Activated CD8-positive, alpha-beta T cell treated with anti-CD3 and anti-CD28 coated beads for 36 hours (primary cell): Measurements from ENCODE around the gene TLN1. TPM values are rescaled to one million over a fixed set of nuclear protein-coding genes. Genes with fewer than 3 reads are reported as not detected.

Experiments used
- ATAC-seq: fragments of 200-7000 bp; cut with Tn5 transposase; one replicate; pipeline ENCODE4 v1.10.0; 2021; ENCODE audit warnings: mild to moderate bottlenecking, moderate library complexity
- CTCF ChIA-PET: fragments of 350-600 bp; sonication (Branson Sonifier 250); formaldehyde crosslinking; loops from one replicate; lab custom pipeline; 2021; ENCODE audit warnings: antibody characterized with exemption; lab: Charles Lee
- POLR2A ChIA-PET: fragments of 350-600 bp; sonication (Branson Sonifier 250); formaldehyde crosslinking; loops from one replicate; lab custom pipeline; 2021; ENCODE audit warnings: antibody characterized with exemption; lab: Charles Lee
- DNase-seq: peaks from one replicate; pipeline ENCODE4 v3.0.0-alpha.2; 2020
- H3K27ac Mint-ChIP-seq: one replicate; pipeline ENCODE4 v1.8.0; 2021; ENCODE audit warnings: mild to moderate bottlenecking, mixed read lengths
- H3K27me3 Mint-ChIP-seq: one replicate; pipeline ENCODE4 v1.8.0; 2021; ENCODE audit warnings: mixed read lengths
- H3K36me3 Mint-ChIP-seq: one replicate; pipeline ENCODE4 v1.8.0; 2021; ENCODE audit warnings: low read depth, mixed read lengths
- H3K4me1 Mint-ChIP-seq: one replicate; pipeline ENCODE4 v1.8.0; 2021; ENCODE audit warnings: low read depth, mixed read lengths
- H3K4me3 Mint-ChIP-seq: one replicate; pipeline ENCODE4 v1.8.0; 2021; ENCODE audit warnings: mild to moderate bottlenecking, moderate library complexity, mixed read lengths
- H3K9me3 Mint-ChIP-seq: one replicate; pipeline ENCODE4 v1.8.0; 2021; ENCODE audit warnings: mixed read lengths
- CTCF ChIP-seq: fragments of 200-600 bp; IDR thresholded peaks from one replicate; pipeline ENCODE4 v1.8.0; 2022; ENCODE audit warnings: antibody characterized with exemption, mild to moderate bottlenecking
- intact Hi-C: fragments of 100-400 bp; cut with micrococcal nuclease; formaldehyde crosslinking; loops from one replicate; pipeline ENCODE4 v1.10.0; 2022
- total RNA-seq, 2 experiments: library from RNA; stranded (reverse); gene quantifications; one replicate each; pipeline ENCODE4 v1.2.3, GENCODE V29; 2021

The TLN1 gene
- total RNA-seq, 2 experiments from 2014 or later = 212 to 219 TPM

- intact Hi-C loops = no loop called here
- Mint-ChIP-seq H3K9me3 (no peaks in the 10 kb centered on the region), H3K4me1 (peaks cover 6% of the 10 kb centered on the region), H3K4me3 (no peak overlapping the region), H3K27me3 (no peaks in the 10 kb centered on the region), H3K36me3 (peaks cover 3% of the 10 kb centered on the region), H3K27ac (no peak overlapping the region)
- no peak for ATAC-seq
- no peak for TF ChIP-seq CTCF
- ChIA-PET CTCF (interaction anchor here (0.9 to 4.1 kb wide), 5 partner anchors 13 to 107 kb away, joined by 3 to 17 read pairs (median 4); no protein-coding TSS in a partner anchor), POLR2A (no interaction called here)
- no peak for DNase-seq
Measured at GRCh38 chr9:35774907-35775635, 43.1 kb upstream of the TLN1 start.

DNA sequence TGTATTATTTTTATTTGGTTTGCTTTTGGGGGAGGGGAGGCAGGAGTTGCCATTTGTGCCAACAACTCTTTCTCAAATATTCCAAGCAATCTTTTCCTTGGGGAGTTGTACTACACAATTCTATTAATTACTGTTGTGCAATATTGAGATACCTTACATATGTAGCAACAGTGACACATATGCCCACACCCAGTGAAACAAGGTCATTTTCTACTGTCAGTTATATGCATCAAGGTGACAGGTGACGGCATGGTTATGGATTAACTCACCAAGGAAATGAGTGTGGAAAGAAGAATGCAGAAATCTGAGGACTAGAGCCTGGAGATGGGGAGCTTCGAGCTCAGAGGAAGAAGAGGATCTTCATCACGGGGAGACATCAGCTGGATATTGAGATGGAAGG, 39.9 kb upstream of the TLN1 start:
- ChIA-PET CTCF (interaction anchor here (1.5 to 4.5 kb wide), 5 partner anchors 9 to 110 kb away, joined by 4 to 30 read pairs (median 5); no protein-coding TSS in a partner anchor), POLR2A (no interaction called here)
- intact Hi-C loops = no loop called here
- no peak for TF ChIP-seq CTCF
- DNase-seq = no peak
- Mint-ChIP-seq H3K36me3 (no peaks in the 10 kb centered on the region), H3K9me3 (no peaks in the 10 kb centered on the region), H3K4me1 (peaks cover 6% of the 10 kb centered on the region), H3K4me3 (no peak overlapping the region), H3K27me3 (no peaks in the 10 kb centered on the region), H3K27ac (no peak overlapping the region)
- ATAC-seq = no peak

DNA sequence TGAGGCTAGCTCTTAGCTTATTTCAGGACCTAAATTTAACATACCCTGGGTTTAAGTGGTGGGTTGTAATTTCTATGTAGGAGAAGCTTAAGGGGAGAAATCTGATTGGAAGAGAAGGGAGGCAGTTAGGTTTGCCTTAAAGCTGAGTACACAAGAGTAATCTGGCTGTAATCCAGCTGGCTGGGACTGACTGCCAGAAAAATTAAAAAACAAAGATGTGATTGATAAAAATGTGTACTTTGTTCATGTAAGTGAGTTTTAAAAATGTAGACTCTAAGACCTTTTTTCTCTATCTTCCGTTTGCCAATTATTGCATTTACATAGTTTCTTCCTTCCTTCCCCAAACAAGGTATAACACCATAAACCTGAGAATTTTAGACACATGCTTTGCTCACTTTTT, 39.5 kb upstream of the TLN1 start:
- no peak for ATAC-seq
- Mint-ChIP-seq H3K27me3 (no peaks in the 10 kb centered on the region), H3K4me1 (peaks cover 6% of the 10 kb centered on the region), H3K27ac (no peak overlapping the region), H3K4me3 (no peak overlapping the region), H3K36me3 (no peaks in the 10 kb centered on the region), H3K9me3 (no peaks in the 10 kb centered on the region)
- ChIA-PET CTCF (interaction anchor here (1.0 to 4.5 kb wide), 5 partner anchors 9 to 111 kb away, joined by 4 to 30 read pairs (median 5); no protein-coding TSS in a partner anchor), POLR2A (interaction anchor here (1.3 kb wide), 1 partner anchor 22 kb away, joined by 4 read pairs; the partner anchor contains the start of genes GBA2 and RGP1)
- intact Hi-C loops = no loop called here
- TF ChIP-seq CTCF = no peak
- no peak for DNase-seq

DNA sequence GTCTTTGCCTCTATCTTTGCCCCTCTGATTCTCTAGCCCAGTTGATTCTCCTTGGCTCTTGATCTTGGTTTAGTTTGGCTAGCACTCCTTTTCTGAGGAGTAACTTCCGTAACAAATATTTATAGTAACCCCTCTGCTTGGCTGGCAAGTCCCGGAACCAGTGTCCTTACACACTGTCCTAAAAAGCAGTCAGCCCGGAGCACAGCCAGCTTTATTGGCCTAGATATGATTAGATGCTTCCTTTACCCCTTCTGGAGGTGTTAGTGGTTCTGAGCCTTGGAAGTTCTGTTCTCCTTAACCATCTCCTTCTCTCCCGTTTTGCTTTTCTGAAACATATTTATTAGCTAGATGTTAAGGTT, 39.1 kb upstream of the TLN1 start:
- Mint-ChIP-seq H3K4me1 (peaks cover 10% of the 10 kb centered on the region), H3K27me3 (no peaks in the 10 kb centered on the region), H3K4me3 (no peak overlapping the region), H3K9me3 (no peaks in the 10 kb centered on the region), H3K36me3 (no peaks in the 10 kb centered on the region), H3K27ac (no peak overlapping the region)
- ChIA-PET POLR2A (interaction anchor here (1.1 to 1.3 kb wide), 2 partner anchors 13 to 22 kb away, joined by 3 to 4 read pairs; partner anchors contain the start of genes GBA2 and RGP1), CTCF (interaction anchor here (0.6 to 4.5 kb wide), 5 partner anchors 8 to 131 kb away, joined by 3 to 30 read pairs (median 4); no protein-coding TSS in a partner anchor)
- TF ChIP-seq CTCF = no peak
- intact Hi-C loops = no loop called here
- DNase-seq (no peak), ATAC-seq (no peak)

- DNase-seq (no peak), ATAC-seq (no peak)
- ChIA-PET CTCF (interaction anchor here (0.8 to 4.5 kb wide), 2 partner anchors 19 to 134 kb away, joined by 3 to 30 read pairs; no protein-coding TSS in a partner anchor), POLR2A (interaction anchor here (0.6 to 0.7 kb wide), 2 partner anchors 13 to 324 kb away, joined by 3 read pairs; no protein-coding TSS in a partner anchor)
- no peaks in the 10 kb centered on the region for H3K9me3 Mint-ChIP-seq
- peaks cover 5% of the 10 kb centered on the region for H3K4me1 Mint-ChIP-seq
- H3K36me3 Mint-ChIP-seq = no peaks in the 10 kb centered on the region
- intact Hi-C loops = no loop called here
- H3K27ac Mint-ChIP-seq = no peak overlapping the region
- no peak for TF ChIP-seq CTCF
- H3K4me3 Mint-ChIP-seq = no peak overlapping the region
- H3K27me3 Mint-ChIP-seq = no peaks in the 10 kb centered on the region
Measured at GRCh38 chr9:35769763-35770162, 37.8 kb upstream of the TLN1 start.
